GM21576 (cell line): ENCODE measurements around the gene CACNA1I.

ENCODE experiments used
- ATAC-seq: cut with Tn5 transposase; IDR thresholded peaks from one replicate; pipeline ENCODE4 v1.9.1; 2021; ENCODE audit warnings: mild to moderate bottlenecking, moderate library complexity; ENCODE audit not compliant: unreplicated experiment

CACNA1I gene

GRCh38 chr22:39664485-39665200, 94.1 kb downstream of the CACNA1I start:
- no peak for ATAC-seq

- ATAC-seq: no peak
Measured at GRCh38 chr22:39665229-39665628, 94.7 kb downstream of the CACNA1I start.

GRCh38 chr22:39665661-39666431, 95.3 kb downstream of the CACNA1I start:
- ATAC-seq: no peak

- ATAC-seq: no peak
Measured at GRCh38 chr22:39666495-39666894, 95.9 kb downstream of the CACNA1I start.

- no peak for ATAC-seq
Measured at GRCh38 chr22:39666926-39667325, 96.4 kb downstream of the CACNA1I start.

- ATAC-seq: no peak
Measured at GRCh38 chr22:39669432-39669831, 98.9 kb downstream of the CACNA1I start.

- ATAC-seq: no peak
Measured at GRCh38 chr22:39671936-39672335, 101.4 kb downstream of the CACNA1I start.

GRCh38 chr22:39674536-39674935, 104.0 kb downstream of the CACNA1I start:
- ATAC-seq: no peak

- no peak for ATAC-seq
Measured at GRCh38 chr22:39675947-39676346, 105.4 kb downstream of the CACNA1I start.

GRCh38 chr22:39677967-39678366, 107.4 kb downstream of the CACNA1I start:
- no peak for ATAC-seq

GRCh38 chr22:39678862-39679490, 108.4 kb downstream of the CACNA1I start:
- ATAC-seq: no peak

GRCh38 chr22:39679652-39680051, 109.1 kb downstream of the CACNA1I start:
- no peak for ATAC-seq

GRCh38 chr22:39680486-39680885, 109.9 kb downstream of the CACNA1I start:
- ATAC-seq: no peak

- no peak for ATAC-seq
Measured at GRCh38 chr22:39681038-39681861, 110.7 kb downstream of the CACNA1I start.

GRCh38 chr22:39682994-39683393, 112.4 kb downstream of the CACNA1I start:
- no peak for ATAC-seq

GRCh38 chr22:39683639-39684038, 113.1 kb downstream of the CACNA1I start:
- ATAC-seq: no peak

- ATAC-seq: no peak
Measured at GRCh38 chr22:39684702-39685281, 114.2 kb downstream of the CACNA1I start.

- no peak for ATAC-seq
Measured at GRCh38 chr22:39685336-39686177, 115.0 kb downstream of the CACNA1I start.

- ATAC-seq: no peak
Measured at GRCh38 chr22:39686178-39686620, 115.6 kb downstream of the CACNA1I start.
